Skin of body (tissue), 2 donors: ENCODE results near the gene SLC6A1. TPM values are rescaled to one million over a fixed set of nuclear protein-coding genes. Genes with fewer than 3 reads are reported as not detected.
"Not testable (repeated sequence)": the region's sequence is repeated elsewhere in the genome, so short reads cannot be mapped to it uniquely, and the experiment has no call there.

Source experiments
- DNase-seq: peaks from one replicate; lab custom pipeline; 2025; lab: John Stamatoyannopoulos, UW
- total RNA-seq: library from RNA; depleted of rRNA; stranded (reverse); fragments of >200 nt; gene quantifications from one replicate; pipeline ENCODE4 v1.2.3, GENCODE V29; 2014

SLC6A1 gene
- total RNA-seq, 1 donor from 2014 or later = 1.7 TPM

GRCh38 chr3:11059090-11059798, 66.7 kb downstream of the SLC6A1 start:
- peak; percentile 52 for DNase-seq

GRCh38 chr3:11059799-11060115, 67.2 kb downstream of the SLC6A1 start:
- DNase-seq = no peak

- DNase-seq = peak; percentile 2
Measured at GRCh38 chr3:11060500-11061251, 68.1 kb downstream of the SLC6A1 start.

DNA sequence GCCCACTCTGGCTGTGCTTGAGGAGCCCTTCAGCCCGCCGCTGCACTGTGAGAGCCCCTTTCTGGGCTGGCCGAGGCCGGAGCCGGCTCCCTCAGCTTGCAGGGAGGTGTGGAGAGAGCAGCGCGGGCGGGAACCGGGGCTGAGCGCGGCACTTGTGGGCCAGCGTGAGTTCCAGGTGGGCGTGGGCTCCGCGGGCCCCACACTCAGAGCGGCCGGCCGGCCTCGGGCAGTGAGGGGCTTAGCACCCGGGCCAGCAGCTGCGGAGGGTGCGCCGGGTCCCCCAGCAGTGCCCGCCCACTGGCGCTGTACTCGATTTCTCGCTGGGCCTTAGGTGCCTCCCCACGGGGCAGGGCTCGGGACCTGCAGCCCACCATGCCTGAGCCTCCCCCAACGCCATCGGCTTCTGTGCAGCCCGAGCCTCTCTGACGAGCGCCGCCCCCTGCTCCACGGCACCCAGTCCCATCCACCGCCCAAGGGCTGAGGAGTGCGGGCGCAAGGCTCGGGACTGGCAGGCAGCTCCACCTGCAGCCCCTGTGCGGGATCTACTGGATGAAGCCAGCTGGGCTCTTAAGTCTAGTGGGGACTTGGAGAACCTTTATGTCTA, 68.8 kb downstream of the SLC6A1 start:
- DNase-seq = not testable (repeated sequence)

DNA sequence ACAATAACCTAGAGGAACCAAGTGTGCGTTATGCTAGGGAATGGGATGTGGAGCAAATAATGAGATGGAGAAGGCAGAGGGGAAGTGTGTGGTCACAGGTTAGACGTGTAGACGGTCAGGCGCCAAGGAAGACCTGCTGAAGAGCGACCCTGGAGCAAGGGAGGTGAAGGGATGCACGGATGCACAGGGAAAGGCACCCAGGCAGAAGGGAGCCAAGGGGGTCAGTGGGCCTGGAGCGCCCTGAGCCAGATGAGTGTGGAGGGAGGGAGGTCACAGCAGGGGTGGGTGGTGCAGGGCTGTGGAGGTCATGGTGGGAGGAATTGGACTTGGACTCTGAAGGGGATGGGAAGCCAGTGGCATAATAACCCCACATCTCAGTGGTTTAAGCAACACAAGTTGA, 70.2 kb downstream of the SLC6A1 start:
- DNase-seq = no peak

DNA sequence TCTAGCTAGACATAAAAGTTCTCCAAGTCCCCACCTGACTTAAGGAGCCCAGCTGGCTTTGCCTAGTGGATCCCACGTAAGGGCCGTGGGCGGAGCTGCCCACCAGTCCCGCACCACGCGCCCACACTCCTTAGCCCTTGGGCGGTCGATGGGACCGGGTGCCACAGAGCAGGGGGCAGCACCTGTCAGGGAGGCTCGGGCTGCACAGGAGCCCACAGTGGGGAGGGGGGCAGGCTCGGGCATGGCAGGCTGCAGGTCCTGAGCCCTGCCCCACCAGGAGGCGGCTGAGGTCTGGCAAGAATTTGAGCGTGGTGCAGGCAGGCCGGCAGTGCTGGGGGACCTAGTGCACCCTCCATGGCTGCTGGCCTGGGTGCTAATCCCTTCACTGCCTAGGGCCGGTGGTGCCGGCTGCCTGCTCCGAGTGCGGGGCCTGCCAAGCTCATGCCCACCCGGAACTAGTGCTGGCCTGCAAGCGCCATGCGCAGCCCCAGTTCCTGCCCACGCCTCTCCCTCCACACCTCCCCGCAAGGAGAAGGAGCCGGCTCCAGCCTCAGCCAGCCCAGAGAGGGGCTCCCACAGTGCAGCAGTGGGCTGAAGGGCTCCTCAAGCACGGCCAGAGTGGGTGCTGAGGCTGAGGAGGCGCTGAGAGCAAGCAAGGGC, 78.7 kb downstream of the SLC6A1 start:
- no peak for DNase-seq

DNA sequence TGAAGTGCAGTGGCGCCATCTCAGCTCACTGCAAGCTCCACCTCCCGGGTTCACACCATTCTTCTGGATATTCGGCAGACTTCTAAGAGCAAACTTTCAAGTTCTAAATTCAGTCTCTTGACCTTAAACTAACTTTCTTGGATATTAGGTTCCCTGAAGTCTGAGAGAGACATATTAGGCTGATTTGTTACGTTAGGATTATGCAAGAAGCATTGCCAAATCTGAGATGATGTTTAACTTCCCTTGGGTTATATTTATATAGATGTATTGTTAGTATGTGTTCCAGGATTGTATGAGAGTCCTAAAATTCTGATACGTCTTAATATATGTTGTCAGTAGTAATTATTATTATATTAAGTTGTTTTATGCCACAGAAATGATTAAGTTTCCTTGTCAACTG, 80.1 kb downstream of the SLC6A1 start:
- DNase-seq = no peak

GRCh38 chr3:11074011-11074410, 81.5 kb downstream of the SLC6A1 start:
- DNase-seq = no peak

DNA sequence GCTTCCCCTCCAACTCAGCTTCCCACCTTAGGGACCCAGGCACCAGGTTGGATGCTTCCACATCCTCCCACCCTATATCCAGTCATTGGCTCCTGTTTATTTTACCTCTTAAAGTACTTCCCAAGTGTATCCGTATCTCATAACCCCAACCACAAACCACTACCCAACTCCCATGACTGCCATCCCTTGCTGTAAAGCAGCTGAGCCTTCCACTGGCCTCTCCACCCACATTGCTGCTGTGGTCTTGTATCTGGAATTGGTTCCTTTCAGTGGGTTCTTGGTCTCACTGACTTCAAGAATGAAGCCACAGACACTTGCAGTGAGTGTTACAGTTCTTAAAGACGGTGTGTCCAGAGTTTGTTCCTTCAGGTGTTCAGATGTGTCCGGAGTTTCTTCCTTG, 81.9 kb downstream of the SLC6A1 start:
- DNase-seq = no peak

DNA sequence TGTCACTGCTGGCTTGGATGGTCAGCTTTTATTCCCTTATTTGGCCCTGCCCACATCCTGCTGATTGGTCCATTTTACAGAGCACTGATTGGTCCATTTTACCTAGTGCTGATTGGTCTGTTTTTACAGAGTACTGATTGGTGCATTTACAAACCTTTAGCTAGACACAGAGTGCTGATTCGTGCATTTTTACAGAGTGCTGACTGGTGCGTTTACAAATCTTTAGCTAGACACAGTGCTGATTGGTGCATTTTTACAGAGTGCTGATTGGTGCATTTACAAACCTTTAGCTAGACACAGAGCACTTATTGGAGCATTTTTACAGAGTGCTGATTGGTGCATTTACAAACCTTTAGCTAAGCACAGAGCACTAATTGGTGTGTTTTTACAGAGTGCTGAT, 82.6 kb downstream of the SLC6A1 start:
- DNase-seq = not testable (repeated sequence)

DNA sequence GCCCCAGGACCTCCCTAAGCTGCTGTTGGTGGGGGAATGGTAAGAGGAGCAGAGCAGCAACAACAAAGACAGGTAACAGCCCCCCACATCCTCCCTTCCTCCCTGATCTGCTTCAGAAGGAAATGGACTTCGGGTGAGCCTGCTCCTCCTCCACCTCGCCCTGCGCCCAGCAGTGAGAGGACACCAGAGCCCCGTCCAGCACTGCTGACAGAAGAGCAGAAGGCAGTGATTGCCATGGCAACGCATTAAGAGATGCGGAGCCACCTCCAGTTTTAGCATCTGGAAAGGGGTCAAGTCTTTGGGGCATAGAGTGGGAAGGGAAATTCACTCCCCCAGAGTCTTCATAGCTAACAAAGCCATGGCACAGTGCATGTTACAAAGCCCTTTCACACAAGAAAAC, 84.2 kb downstream of the SLC6A1 start:
- DNase-seq = no peak

GRCh38 chr3:11077466-11077865, 84.9 kb downstream of the SLC6A1 start:
- DNase-seq = no peak

- DNase-seq = no peak
Measured at GRCh38 chr3:11078826-11079515, 86.4 kb downstream of the SLC6A1 start.

GRCh38 chr3:11080492-11080891, 87.9 kb downstream of the SLC6A1 start:
- no peak for DNase-seq

DNA sequence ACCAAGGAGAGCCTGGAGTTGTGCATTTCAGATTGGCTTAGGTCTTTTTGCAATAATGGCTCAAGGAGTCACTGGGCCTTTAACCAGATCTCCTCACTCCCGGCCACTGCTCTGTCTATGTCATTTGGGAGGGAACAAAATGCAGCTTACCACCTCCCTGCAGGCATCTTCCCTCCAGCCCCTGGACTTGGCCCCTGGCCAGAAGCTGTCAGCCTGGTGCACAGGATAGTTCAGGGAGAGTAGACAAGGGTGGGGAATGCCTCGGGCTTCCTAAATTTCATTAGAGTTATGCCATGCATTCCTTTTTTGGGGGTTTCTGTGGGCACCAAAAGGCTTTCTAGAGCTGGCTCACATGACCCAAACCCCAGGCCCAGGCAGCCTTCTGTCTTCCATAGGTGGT, 91.5 kb downstream of the SLC6A1 start:
- DNase-seq = no peak

GRCh38 chr3:11084677-11085076, 92.1 kb downstream of the SLC6A1 start:
- no peak for DNase-seq

GRCh38 chr3:11085093-11085840, 92.7 kb downstream of the SLC6A1 start:
- no peak for DNase-seq

GRCh38 chr3:11086856-11087255, 94.3 kb downstream of the SLC6A1 start:
- DNase-seq = no peak

GRCh38 chr3:11088066-11088465, 95.5 kb downstream of the SLC6A1 start:
- no peak for DNase-seq

DNA sequence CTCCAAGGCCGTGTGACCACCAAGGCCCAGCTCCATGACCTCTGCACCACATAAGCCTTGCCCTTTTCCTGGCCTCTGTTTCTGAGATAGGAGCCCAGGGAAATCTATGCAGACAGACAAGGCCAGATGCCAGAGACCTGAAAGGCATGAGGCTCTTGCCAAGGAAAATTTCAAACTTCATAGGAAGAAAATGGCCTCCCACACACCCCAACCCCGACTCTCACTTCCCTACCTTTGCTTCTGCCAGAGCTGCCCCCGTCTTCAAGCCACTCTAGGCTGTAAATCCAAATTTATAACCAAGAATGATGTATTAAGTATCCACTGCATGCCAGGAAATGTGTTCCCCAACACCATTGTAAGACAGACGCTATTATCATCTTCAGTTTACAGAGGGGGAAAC, 96.3 kb downstream of the SLC6A1 start:
- no peak for DNase-seq
